HL-60 (cell line): Measurements from ENCODE around the gene HPS5.

Source experiments
- GABPA ChIP-seq: IDR thresholded peaks from 2 replicates; pipeline ENCODE4 v1.6.1; 2012; ENCODE audit warnings: low read depth
- POLR2AphosphoS5 ChIP-seq: IDR thresholded peaks from 2 replicates; pipeline ENCODE4 v1.6.1; 2012; ENCODE audit warnings: low read depth
- REST ChIP-seq: IDR thresholded peaks from 2 replicates; pipeline ENCODE4 v1.6.1; 2012; ENCODE audit warnings: low read depth; ENCODE audit not compliant: insufficient replicate concordance
- SPI1 ChIP-seq: IDR thresholded peaks from 2 replicates; pipeline ENCODE4 v1.6.1; 2012; ENCODE audit warnings: low read depth, mild to moderate bottlenecking, borderline replicate concordance
- TF ChIP-seq, protein P1 (sequence below): IDR thresholded peaks from one replicate; pipeline ENCODE4 v1.5.1; 2011; ENCODE audit warnings: low read length, control low read depth, inconsistent platforms; ENCODE audit not compliant: insufficient read depth

- TF ChIP-seq GABPA (no peak), POLR2AphosphoS5 (no peak), SPI1 (no peak), REST (no peak)
- TF ChIP-seq, protein P1, sequence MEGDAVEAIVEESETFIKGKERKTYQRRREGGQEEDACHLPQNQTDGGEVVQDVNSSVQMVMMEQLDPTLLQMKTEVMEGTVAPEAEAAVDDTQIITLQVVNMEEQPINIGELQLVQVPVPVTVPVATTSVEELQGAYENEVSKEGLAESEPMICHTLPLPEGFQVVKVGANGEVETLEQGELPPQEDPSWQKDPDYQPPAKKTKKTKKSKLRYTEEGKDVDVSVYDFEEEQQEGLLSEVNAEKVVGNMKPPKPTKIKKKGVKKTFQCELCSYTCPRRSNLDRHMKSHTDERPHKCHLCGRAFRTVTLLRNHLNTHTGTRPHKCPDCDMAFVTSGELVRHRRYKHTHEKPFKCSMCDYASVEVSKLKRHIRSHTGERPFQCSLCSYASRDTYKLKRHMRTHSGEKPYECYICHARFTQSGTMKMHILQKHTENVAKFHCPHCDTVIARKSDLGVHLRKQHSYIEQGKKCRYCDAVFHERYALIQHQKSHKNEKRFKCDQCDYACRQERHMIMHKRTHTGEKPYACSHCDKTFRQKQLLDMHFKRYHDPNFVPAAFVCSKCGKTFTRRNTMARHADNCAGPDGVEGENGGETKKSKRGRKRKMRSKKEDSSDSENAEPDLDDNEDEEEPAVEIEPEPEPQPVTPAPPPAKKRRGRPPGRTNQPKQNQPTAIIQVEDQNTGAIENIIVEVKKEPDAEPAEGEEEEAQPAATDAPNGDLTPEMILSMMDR: no peak
These were observed 36.1 kb downstream of the HPS5 start for GRCh38 chr11:18285841-18286240.
